Stomach (tissue), 9 donors: ENCODE results near the gene RABIF. TPM values are rescaled to one million over a fixed set of nuclear protein-coding genes. Genes with fewer than 3 reads are reported as not detected.
A peak's percentile ranks its signal among the peaks of the same experiment; 100 is the strongest.
"Not testable (repeated sequence)": the region's sequence is repeated elsewhere in the genome, so short reads cannot be mapped to it uniquely, and the experiment has no call there.

Experiments used
- DNase-seq, 2 donors: peaks; one replicate each; pipeline versions ENCODE4 v3.0.0 to v3.0.0-alpha.2; 2013 to 2019
- H3K27ac ChIP-seq, 5 donors: fragments of 200-600 bp in 4 of 5; sonication (generic) in 4 of 5; one replicate each; pipeline ENCODE4 v1.5.1; 2013 to 2019; ENCODE audit warnings: mild to moderate bottlenecking in 1 of 5, moderate library complexity in 1 of 5
- H3K27me3 ChIP-seq, 3 donors: fragments of 200-600 bp; sonication (generic); one replicate each; pipeline ENCODE4 v1.5.1; 2017 to 2019; ENCODE audit warnings: mixed run types in 1 of 3
- H3K36me3 ChIP-seq, 4 donors: fragments of 200-600 bp; sonication (generic); 1 replicate in 3 of 4; 2 replicates in 1 of 4; pipeline ENCODE4 v1.5.1; 2016 to 2019
- H3K4me1 ChIP-seq, 4 donors: fragments of 200-600 bp; sonication (generic); one replicate each; pipeline ENCODE4 v1.5.1; 2016 to 2019
- H3K4me3 ChIP-seq, 4 donors: fragments of 200-600 bp; sonication (generic) in 3 of 4; one replicate each; pipeline ENCODE4 v1.5.1; 2016 to 2019; ENCODE audit warnings: mild to moderate bottlenecking in 1 of 4
- H3K9me3 ChIP-seq, 4 donors: fragments of 200-600 bp; sonication (generic); one replicate each; pipeline ENCODE4 v1.5.1; 2016 to 2019
- EP300 ChIP-seq: sonication (generic); formaldehyde crosslinking; IDR thresholded peaks from one replicate; pipeline ENCODE4 v1.6.1; 2017; ENCODE audit warnings: antibody characterized with exemption
- POLR2A ChIP-seq, 4 donors: fragments of 450-650 bp; IDR thresholded peaks; one replicate each; pipeline ENCODE4 v1.6.1; 2016; ENCODE audit warnings: antibody characterized with exemption in 4 of 4, control low read depth in 2 of 4, mild to moderate bottlenecking in 1 of 4, moderate library complexity in 1 of 4
- POLR2AphosphoS5 ChIP-seq, 3 donors: sonication (generic); formaldehyde crosslinking; IDR thresholded peaks; one replicate each; pipeline ENCODE4 v1.6.1; 2016; ENCODE audit warnings: antibody characterized with exemption in 3 of 3
- WGBS, 5 donors: extraction: QIAGEN DNeasy Blood & Tissue Kit in 3 of 5; methylation state at CpG; one replicate each; pipeline versions ENCODE4 v1.1.5 to v1.1.7; 2013 to 2018; 5-methylcytosine and 5-hydroxymethylcytosine counted together
- intact Hi-C: fragments of 100-400 bp; cut with DNase I; formaldehyde crosslinking; loops from one replicate; pipeline ENCODE4 v1.15.1; 2023; ENCODE audit warnings: low total_unique reads
- polyA plus RNA-seq, 3 donors: library from polyadenylated mRNA; stranded (reverse); fragments of 200-250 nt; gene quantifications; one replicate each; pipeline ENCODE4 v1.2.3, GENCODE V29; 2013
- total RNA-seq, 5 donors: library from RNA; depleted of rRNA; stranded (reverse); fragments of >200 nt; gene quantifications; one replicate each; pipeline versions ENCODE4 v1.1.0 to v1.2.3, GENCODE V29; 2014 to 2016
- TF ChIP-seq, protein P1 (sequence below), 7 experiments: fragments of 450-650 bp in 4 of 7; fragments of 200-600 bp in 3 of 7; sonication (generic) in 3 of 7; IDR thresholded peaks; one replicate each; pipeline ENCODE4 v1.5.1; 2016 to 2019; ENCODE audit warnings: antibody characterized with exemption in 7 of 7, control low read depth in 2 of 7, mild to moderate bottlenecking in 1 of 7
- donor health status: healthy with polysubstance abuse.
- donor health status: Bipolar disorder and iron deficiency.
- donor health status: healthy.

Gene RABIF
- total and polyA plus RNA-seq, 8 donors: 0.45 to 9.1 (median 5.0) TPM; not detected in 2

DNA sequence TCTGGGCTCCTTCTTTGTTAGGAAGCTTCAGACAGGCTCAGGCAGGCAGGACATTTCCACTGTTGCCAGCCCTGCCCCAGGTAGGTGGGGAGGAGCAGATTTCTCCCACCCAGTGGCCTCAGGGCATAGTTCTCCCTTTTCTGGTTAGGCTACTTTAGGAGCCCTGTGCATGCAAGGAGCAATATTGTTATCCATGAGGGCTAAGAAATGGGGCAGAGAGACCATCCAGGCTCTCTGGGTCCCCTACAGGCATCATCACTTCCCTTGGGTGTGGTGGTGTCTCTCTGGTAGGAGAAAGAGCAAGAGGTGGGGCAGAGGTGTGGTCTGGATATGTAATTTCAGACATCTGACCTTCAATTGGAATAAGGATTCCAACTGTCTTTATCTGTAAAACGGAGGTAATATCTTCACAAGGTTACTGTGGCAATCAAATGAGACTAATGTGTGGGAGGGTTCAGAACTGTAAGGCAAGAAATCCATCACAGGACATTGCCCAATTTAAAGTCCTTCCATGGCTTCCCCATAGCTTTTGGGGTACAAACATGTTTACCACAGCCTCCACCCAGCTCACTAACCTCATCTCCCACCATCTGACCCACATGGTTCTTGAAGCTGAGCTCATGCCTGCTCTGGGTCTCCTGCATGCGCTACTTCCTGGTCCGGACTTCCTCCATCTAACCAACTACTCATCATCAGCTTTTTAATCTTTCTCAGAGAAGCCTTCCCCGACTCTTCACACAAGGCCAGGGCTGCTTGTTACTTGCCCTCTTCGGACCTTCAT, 52.1 kb downstream of the RABIF start:
- Histone ChIP-seq H3K36me3 (no peaks in the 10 kb centered on the region), H3K27me3 (peaks cover 0 to 6% (median 0%) of the 10 kb centered on the region in 3 donors), H3K4me1 (peaks cover 0 to 22% (median 0%) of the 10 kb centered on the region in 4 donors), H3K4me3 (no peak overlapping the region), H3K27ac (no peak overlapping the region), H3K9me3 (no peaks in the 10 kb centered on the region)
- 58 to 75% (median 72%) methylated on average over 5 of the region's 5 CpGs for WGBS, 5 donors
- no peak for TF ChIP-seq POLR2A (IDR thresholded peaks at IDR 0.05)
- TF ChIP-seq EP300: no peak
- no peak for TF ChIP-seq POLR2AphosphoS5 (IDR thresholded peaks at IDR 0.05)
- TF ChIP-seq, protein P1, sequence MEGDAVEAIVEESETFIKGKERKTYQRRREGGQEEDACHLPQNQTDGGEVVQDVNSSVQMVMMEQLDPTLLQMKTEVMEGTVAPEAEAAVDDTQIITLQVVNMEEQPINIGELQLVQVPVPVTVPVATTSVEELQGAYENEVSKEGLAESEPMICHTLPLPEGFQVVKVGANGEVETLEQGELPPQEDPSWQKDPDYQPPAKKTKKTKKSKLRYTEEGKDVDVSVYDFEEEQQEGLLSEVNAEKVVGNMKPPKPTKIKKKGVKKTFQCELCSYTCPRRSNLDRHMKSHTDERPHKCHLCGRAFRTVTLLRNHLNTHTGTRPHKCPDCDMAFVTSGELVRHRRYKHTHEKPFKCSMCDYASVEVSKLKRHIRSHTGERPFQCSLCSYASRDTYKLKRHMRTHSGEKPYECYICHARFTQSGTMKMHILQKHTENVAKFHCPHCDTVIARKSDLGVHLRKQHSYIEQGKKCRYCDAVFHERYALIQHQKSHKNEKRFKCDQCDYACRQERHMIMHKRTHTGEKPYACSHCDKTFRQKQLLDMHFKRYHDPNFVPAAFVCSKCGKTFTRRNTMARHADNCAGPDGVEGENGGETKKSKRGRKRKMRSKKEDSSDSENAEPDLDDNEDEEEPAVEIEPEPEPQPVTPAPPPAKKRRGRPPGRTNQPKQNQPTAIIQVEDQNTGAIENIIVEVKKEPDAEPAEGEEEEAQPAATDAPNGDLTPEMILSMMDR (IDR thresholded peaks at IDR 0.05): no peak
- intact Hi-C loops: no loop called here
- DNase-seq: no peak

DNA sequence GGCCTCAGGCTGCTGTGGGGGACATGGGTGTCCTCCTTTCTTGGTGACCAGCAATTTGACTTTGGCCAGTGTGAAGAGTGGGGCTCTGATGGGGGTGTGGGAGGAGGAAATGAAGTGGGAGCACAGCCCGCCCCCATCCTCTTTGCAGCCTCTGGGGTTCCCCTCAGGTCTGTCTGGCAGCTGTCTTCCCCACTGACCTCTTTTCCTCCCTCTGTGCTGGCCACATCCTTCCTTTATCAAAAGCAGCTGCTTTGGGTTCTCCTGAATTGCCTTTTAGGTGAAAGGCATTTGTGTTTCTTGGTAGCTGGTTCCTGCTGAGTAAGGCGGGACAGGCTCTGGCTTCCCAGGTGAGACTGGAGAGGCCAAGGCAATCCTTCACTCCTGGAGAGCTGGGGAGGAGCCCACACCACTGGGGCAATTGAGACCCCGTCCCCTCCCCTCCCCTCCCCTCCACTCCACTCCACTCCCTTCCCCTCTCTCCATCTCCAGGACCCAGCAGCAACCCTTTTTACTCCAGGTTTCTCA, 53.3 kb downstream of the RABIF start:
- intact Hi-C loops: no loop called here
- TF ChIP-seq, protein P1 (IDR thresholded peaks at IDR 0.05): no peak
- TF ChIP-seq EP300 (no peak), POLR2A (IDR thresholded peaks at IDR 0.05) (no peak), POLR2AphosphoS5 (IDR thresholded peaks at IDR 0.05) (no peak)
- Histone ChIP-seq H3K9me3 (no peaks in the 10 kb centered on the region), H3K4me1 (peaks cover 0 to 22% (median 0%) of the 10 kb centered on the region in 4 donors), H3K27me3 (peaks cover 0 to 6% (median 0%) of the 10 kb centered on the region in 3 donors), H3K27ac (no peak overlapping the region), H3K36me3 (no peaks in the 10 kb centered on the region), H3K4me3 (no peak overlapping the region)
- peak in 1 of 2 donors; percentile 28 for DNase-seq
- 30 to 54% (median 51%) methylated on average over 3 of the region's 3 CpGs for WGBS, 5 donors

DNA sequence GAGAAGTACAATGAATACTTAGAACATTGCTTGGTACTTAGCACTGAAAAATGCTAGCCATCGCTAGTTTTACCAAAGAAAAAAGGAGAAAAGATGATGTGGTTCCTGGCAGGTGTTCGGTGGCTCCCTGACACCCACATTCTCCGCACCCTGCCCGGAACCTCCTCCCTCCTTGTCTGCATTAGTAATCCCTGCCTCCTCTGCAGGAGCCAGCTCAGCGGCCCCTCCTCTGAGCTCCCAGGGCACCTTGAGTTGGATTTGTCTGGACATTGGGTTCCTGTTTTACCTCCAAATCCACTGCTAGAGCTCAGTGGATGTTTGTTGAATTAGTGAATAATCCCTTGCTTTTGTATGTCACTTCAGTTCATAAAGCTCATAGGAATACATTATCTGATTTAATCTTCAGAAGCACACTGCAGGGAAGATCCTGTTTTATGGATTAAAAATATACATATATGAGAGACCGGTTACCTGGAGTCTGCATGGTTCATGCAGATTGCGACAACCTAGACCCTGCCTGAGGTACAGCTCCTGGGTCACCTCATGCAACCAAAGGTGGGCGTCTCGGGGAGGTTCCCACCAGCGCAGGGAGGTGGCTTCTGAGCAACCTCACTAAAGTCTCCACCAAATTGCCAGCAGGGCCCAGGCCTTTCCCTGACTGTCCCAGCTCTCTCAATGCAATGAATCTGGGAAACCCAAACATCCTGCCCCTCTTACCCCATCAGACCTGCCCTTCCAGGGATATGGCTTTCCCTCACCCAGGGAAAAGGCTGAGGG, 54.0 kb downstream of the RABIF start:
- Histone ChIP-seq H3K4me3 (no peak overlapping the region), H3K27ac (no peak overlapping the region), H3K9me3 (no peaks in the 10 kb centered on the region), H3K4me1 (peaks cover 0 to 22% (median 0%) of the 10 kb centered on the region in 4 donors), H3K36me3 (no peaks in the 10 kb centered on the region), H3K27me3 (peaks cover 0 to 6% (median 0%) of the 10 kb centered on the region in 3 donors)
- no peak for DNase-seq
- TF ChIP-seq POLR2AphosphoS5 (IDR thresholded peaks at IDR 0.05) (no peak), EP300 (no peak)
- WGBS, 5 donors: 73 to 84% (median 82%) methylated on average over 10 of the region's 10 CpGs
- intact Hi-C loops: no loop called here

DNA sequence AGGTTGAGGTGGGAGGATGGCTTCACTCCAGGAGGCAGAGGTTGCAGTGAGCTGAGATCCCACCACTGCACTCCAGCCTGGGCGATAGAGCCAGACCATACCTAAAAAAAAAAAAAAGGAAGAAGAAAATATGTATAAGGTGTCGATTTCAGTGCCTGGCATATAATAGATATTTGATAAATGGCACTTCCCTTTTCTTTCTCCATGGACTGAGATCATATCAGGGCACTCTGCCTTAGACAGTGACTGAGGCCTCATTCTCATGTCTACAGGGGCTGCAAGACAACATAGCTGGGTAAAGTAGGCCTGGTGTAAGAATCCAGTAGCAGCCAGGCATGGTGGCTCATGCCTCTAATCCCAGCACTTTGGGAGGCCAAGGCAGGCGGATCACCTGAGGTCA, 57.0 kb downstream of the RABIF start:
- Histone ChIP-seq H3K9me3 (no peaks in the 10 kb centered on the region), H3K36me3 (no peaks in the 10 kb centered on the region), H3K4me1 (peaks cover 0 to 18% (median 0%) of the 10 kb centered on the region in 4 donors), H3K4me3 (no peak overlapping the region), H3K27me3 (peaks cover 0 to 6% (median 0%) of the 10 kb centered on the region in 3 donors), H3K27ac (no peak overlapping the region)
- WGBS, 5 donors: 78 to 89% (median 86%) methylated on average over 3 of the region's 3 CpGs
- TF ChIP-seq POLR2A (IDR thresholded peaks at IDR 0.05): no peak
- no peak for TF ChIP-seq EP300
- no peak for TF ChIP-seq POLR2AphosphoS5 (IDR thresholded peaks at IDR 0.05)
- TF ChIP-seq, protein P1 (IDR thresholded peaks at IDR 0.05): no peak
- DNase-seq: no peak
- intact Hi-C loops: no loop called here

DNA sequence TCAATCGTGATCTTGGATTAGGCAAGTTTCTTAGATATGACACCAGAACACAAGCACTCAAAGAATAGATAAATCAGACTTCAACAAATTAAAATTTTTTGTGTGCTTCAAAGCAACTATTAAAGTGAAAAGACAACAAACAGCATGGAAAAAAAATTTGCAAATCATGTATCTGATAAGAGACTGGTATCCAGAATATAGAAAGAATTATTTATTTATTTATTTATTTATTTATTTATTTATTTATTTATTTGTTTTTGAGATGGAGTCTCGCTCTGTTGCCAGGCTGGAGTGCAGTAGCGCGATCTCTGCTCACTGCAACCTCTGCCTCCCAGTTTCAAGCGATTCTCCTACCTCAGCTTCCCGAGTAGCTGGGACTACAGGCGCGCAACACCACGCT, 59.7 kb downstream of the RABIF start:
- H3K9me3 ChIP-seq, H3K4me1 ChIP-seq, H3K27me3 ChIP-seq, DNase-seq, H3K27ac ChIP-seq, H3K4me3 ChIP-seq, intact Hi-C loops, H3K36me3 ChIP-seq: not testable (repeated sequence)
- WGBS, 5 donors: 95 to 97% (median 96%) methylated on average over 9 of the region's 9 CpGs
